SK-N-SH treated with all-trans-retinoic acid at 6 μM for 48 hours (cell line): ENCODE data around the gene ZGLP1.

Source experiments
- ARNTL ChIP-seq: fragments of 450-650 bp; formaldehyde crosslinking; IDR thresholded peaks from 2 replicates; pipeline ENCODE4 v1.5.0; 2020; ENCODE audit warnings: low read depth, mild to moderate bottlenecking, moderate library complexity, borderline replicate concordance
- ESRRG ChIP-seq: fragments of 250-450 bp; sonication (Bioruptor Pico); IDR thresholded peaks from 2 replicates; pipeline ENCODE4 v1.6.1; 2021; ENCODE audit warnings: mild to moderate bottlenecking
- ISL1 ChIP-seq: fragments of 250-450 bp; sonication (Bioruptor Pico); IDR thresholded peaks from 2 replicates; pipeline ENCODE4 v2.1.2; 2022; ENCODE audit warnings: mild to moderate bottlenecking, moderate library complexity
- RARB ChIP-seq: fragments of 250-450 bp; sonication (Bioruptor Pico); IDR thresholded peaks from 2 replicates; pipeline ENCODE4 v1.8.0; 2021; ENCODE audit warnings: mild to moderate bottlenecking, moderate library complexity
- TOX ChIP-seq: fragments of 250-450 bp; sonication (Bioruptor Pico); IDR thresholded peaks from 2 replicates; pipeline ENCODE4 v1.8.0; 2021; ENCODE audit warnings: mild to moderate bottlenecking, moderate library complexity, borderline replicate concordance
- ZFP30 ChIP-seq: fragments of 450-650 bp; formaldehyde crosslinking; IDR thresholded peaks from 2 replicates; pipeline ENCODE4 v1.5.0; 2022; ENCODE audit warnings: mild to moderate bottlenecking, moderate library complexity
- ZNF8 ChIP-seq: fragments of 450-650 bp; formaldehyde crosslinking; IDR thresholded peaks from 2 replicates; pipeline ENCODE4 v1.5.0; 2020; ENCODE audit warnings: mild to moderate bottlenecking, moderate library complexity

DNA sequence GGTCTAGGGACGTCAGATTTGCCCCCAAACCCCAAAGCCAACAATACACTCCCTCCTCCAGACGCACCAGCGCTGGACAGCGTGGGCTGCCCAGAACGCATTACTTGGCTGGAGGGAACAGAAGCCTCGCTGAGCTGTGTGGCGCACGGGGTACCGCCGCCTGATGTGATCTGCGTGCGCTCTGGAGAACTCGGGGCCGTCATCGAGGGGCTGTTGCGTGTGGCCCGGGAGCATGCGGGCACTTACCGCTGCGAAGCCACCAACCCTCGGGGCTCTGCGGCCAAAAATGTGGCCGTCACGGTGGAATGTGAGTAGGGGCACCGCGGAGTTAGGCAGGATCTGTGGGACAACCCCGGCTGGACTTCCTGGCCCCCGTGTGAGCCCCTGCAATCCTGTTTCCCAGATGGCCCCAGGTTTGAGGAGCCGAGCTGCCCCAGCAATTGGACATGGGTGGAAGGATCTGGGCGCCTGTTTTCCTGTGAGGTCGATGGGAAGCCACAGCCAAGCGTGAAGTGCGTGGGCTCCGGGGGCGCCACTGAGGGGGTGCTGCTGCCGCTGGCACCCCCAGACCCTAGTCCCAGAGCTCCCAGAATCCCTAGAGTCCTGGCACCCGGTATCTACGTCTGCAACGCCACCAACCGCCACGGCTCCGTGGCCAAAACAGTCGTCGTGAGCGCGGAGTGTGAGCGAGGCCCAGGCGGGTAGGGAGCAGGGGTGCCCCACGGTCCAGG is 15.8 kb downstream of the ZGLP1 start:
- no peak for TF ChIP-seq ZNF8 (CRISPR knock-in tag)
- no peak for TF ChIP-seq ISL1 (CRISPR knock-in tag)
- TF ChIP-seq RARB (CRISPR knock-in tag) = no peak
- TF ChIP-seq TOX (CRISPR knock-in tag) = no peak
- TF ChIP-seq ARNTL = no peak
- TF ChIP-seq ZFP30 (CRISPR knock-in tag) = no peak
- TF ChIP-seq ESRRG (CRISPR knock-in tag) = no peak
